Progenitor cell of endocrine pancreas (in vitro differentiated cells): Measurements from ENCODE around the gene RPA1. TPM values are rescaled to one million over a fixed set of nuclear protein-coding genes. Genes with fewer than 3 reads are reported as not detected.

Experiments
- DNase-seq: peaks from one replicate; pipeline ENCODE4 v3.0.0; 2021; ENCODE audit warnings: low spot score; ENCODE audit not compliant: unreplicated experiment
- H3K27ac Mint-ChIP-seq: 2 replicates; pipeline ENCODE4 v1.8.0; 2021; ENCODE audit warnings: mild to moderate bottlenecking, moderate library complexity, mixed read lengths
- H3K27me3 Mint-ChIP-seq: 2 replicates; pipeline ENCODE4 v1.8.0; 2021; ENCODE audit warnings: mixed read lengths
- H3K36me3 Mint-ChIP-seq: 2 replicates; pipeline ENCODE4 v1.8.0; 2022; ENCODE audit warnings: mixed read lengths; ENCODE audit not compliant: insufficient read depth
- H3K4me1 Mint-ChIP-seq: 2 replicates; pipeline ENCODE4 v1.8.0; 2021; ENCODE audit warnings: low read depth, mixed read lengths
- H3K4me3 Mint-ChIP-seq: 2 replicates; pipeline ENCODE4 v1.8.0; 2021; ENCODE audit warnings: low read depth, mild to moderate bottlenecking, moderate library complexity, mixed read lengths
- H3K9me3 Mint-ChIP-seq: 2 replicates; pipeline ENCODE4 v1.8.0; 2021; ENCODE audit warnings: low read depth, mixed read lengths
- total RNA-seq: library from RNA; stranded (reverse); gene quantifications from 2 replicates; pipeline ENCODE4 v1.2.1, GENCODE V29; 2021
- TF ChIP-seq, protein P1 (sequence below): fragments of 200-600 bp; sonication (generic); IDR thresholded peaks from one replicate; pipeline ENCODE4 v1.5.0; 2021; ENCODE audit warnings: antibody characterized with exemption, mild to moderate bottlenecking; ENCODE audit not compliant: unreplicated experiment

The RPA1 gene
- total RNA-seq, 1 donor from 2014 or later = 119 TPM

DNA sequence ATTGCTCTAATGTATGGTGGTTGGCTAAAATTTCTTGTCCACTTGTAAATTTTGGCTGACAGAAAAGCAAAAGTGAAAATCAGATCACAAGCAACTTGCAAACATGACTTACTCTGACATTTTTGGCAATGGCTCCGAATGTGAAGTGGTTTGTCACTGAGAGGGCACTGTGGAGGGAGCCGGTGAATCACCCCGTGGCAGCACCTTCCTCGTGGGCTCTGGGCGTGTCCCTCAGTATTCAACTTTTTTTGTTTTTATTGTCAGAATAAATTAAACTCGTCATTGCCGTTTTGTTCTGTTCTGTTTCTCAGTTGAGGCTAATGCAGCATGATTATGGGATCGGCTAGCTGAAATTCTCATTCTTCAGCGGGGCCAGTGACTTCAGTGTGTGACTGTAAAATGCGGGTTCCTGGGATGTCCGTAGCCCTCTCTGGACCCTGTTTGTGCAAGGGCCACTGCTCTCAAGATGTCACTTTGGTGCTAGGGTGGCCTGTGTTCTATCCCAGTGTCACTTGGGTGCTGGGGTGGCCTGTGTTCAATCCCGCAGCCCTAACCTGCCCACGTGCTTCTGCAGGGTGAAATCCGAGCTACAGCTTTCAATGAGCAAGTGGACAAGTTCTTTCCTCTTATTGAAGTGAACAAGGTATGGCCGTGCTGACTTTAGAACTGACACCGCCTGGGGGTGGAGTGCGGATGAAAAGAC lies 48.8 kb downstream of the RPA1 start:
- Mint-ChIP-seq H3K4me1 (peaks cover 3% of the 10 kb centered on the region), H3K9me3 (no peaks in the 10 kb centered on the region), H3K27ac (no peak overlapping the region), H3K36me3 (peaks cover 28% of the 10 kb centered on the region), H3K27me3 (no peaks in the 10 kb centered on the region), H3K4me3 (no peak overlapping the region)
- DNase-seq = no peak
- TF ChIP-seq, protein P1, sequence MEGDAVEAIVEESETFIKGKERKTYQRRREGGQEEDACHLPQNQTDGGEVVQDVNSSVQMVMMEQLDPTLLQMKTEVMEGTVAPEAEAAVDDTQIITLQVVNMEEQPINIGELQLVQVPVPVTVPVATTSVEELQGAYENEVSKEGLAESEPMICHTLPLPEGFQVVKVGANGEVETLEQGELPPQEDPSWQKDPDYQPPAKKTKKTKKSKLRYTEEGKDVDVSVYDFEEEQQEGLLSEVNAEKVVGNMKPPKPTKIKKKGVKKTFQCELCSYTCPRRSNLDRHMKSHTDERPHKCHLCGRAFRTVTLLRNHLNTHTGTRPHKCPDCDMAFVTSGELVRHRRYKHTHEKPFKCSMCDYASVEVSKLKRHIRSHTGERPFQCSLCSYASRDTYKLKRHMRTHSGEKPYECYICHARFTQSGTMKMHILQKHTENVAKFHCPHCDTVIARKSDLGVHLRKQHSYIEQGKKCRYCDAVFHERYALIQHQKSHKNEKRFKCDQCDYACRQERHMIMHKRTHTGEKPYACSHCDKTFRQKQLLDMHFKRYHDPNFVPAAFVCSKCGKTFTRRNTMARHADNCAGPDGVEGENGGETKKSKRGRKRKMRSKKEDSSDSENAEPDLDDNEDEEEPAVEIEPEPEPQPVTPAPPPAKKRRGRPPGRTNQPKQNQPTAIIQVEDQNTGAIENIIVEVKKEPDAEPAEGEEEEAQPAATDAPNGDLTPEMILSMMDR = no peak

DNA sequence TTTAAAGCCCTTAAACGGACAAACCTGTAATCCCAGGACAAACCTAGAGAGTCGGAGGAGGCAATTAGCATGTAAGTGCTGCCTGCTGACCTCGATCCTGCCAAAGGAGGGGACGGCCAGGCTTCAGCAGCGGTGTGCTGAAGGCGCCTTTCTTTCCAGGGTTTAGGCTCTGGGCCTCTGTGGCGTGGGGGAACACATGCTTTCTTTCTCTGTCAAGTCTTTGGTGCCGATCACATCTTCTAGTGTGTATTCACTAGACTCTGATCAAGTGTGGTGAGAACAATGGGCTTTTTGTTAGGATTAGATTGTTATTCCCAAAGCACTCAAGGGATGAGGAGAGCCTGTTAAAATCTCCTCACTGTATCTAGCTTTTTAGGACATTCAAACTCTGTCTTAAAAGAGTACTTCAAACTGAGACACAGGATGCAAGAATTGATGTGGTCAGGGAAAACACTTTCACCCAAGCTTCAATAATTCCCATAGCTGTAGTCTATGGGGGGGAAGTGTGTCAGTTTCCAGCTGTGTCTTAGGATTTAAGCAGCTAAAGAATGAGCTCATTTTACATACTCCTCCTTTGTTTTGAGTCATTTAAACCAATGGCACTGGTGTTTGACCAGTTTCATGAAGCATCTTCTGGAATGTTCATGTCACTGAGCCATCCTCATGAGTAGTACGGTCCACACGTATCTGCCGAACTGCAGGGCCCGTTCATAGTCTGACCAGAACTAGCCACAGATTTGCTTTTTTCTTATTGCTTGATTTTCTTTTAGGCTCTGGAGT lies 51.2 kb downstream of the RPA1 start:
- Mint-ChIP-seq H3K27me3 (no peaks in the 10 kb centered on the region), H3K4me3 (no peak overlapping the region), H3K36me3 (peaks cover 48% of the 10 kb centered on the region), H3K9me3 (peaks cover 11% of the 10 kb centered on the region), H3K4me1 (no peaks in the 10 kb centered on the region), H3K27ac (no peak overlapping the region)
- no peak for DNase-seq
- TF ChIP-seq, protein P1 = no peak

DNA sequence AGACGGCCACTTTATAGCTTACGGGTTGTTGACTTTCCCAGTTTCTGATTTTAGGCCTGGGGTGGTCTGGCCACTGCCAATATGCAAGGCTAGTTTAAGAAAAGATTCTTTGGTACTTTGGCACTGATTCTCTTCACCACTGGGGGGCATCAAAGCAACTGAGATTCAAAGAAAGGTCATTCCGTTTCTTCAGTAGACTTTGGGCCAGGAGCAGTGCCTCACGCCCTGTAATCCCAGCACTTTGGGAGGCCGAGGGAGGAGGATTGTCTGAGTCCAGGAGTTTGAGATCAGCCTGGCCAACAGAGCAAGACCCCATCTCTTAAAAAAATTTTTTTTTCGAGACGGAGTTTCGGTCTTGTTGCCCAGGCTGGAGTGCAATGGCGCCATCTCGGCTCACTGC lies 53.0 kb downstream of the RPA1 start:
- H3K9me3 Mint-ChIP-seq = peaks cover 12% of the 10 kb centered on the region
- peaks cover 47% of the 10 kb centered on the region for H3K36me3 Mint-ChIP-seq
- H3K4me1 Mint-ChIP-seq = no peaks in the 10 kb centered on the region
- no peak overlapping the region for H3K27ac Mint-ChIP-seq
- H3K27me3 Mint-ChIP-seq = no peaks in the 10 kb centered on the region
- no peak overlapping the region for H3K4me3 Mint-ChIP-seq
- no peak for DNase-seq
- TF ChIP-seq, protein P1 = peak; percentile 58

DNA sequence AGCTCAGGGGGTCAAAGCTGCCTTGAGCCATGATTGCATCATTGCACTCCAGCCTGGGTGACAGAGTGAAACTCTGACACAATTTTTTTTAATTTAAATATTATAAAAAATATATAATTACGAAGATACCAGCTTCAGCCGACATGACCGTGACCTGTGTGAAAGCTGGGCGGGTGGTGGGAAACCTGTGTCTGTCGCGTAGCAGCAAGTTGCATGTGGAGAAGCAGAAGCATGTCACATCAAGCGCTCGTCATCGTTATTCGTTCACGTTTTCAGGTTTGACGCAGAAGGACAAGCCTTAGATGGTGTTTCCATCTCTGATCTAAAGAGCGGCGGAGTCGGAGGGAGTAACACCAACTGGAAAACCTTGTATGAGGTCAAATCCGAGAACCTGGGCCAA lies 53.7 kb downstream of the RPA1 start:
- Mint-ChIP-seq H3K4me1 (no peaks in the 10 kb centered on the region), H3K27ac (no peak overlapping the region), H3K27me3 (no peaks in the 10 kb centered on the region), H3K9me3 (peaks cover 12% of the 10 kb centered on the region), H3K36me3 (peaks cover 52% of the 10 kb centered on the region), H3K4me3 (no peak overlapping the region)
- TF ChIP-seq, protein P1 = no peak
- DNase-seq = no peak

DNA sequence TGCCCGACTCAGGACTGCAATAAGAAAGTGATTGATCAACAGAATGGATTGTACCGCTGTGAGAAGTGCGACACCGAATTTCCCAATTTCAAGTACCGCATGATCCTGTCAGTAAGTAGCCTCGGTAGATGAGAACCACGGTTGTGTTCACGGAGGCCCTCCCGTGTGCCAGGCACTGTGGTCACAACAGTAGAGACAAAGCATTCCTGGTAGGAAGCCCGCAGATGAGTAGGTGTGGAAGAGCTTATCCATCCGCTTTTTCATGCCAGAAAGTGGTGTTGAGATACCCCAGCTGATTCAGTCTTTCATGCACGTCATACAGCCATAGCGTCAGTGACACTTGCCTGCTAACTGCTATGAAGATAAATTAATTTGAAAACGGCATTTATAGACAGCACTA lies 58.9 kb downstream of the RPA1 start:
- peaks cover 12% of the 10 kb centered on the region for H3K9me3 Mint-ChIP-seq
- no peak overlapping the region for H3K4me3 Mint-ChIP-seq
- TF ChIP-seq, protein P1 = no peak
- no peaks in the 10 kb centered on the region for H3K27me3 Mint-ChIP-seq
- DNase-seq = no peak
- H3K4me1 Mint-ChIP-seq = no peaks in the 10 kb centered on the region
- H3K27ac Mint-ChIP-seq = no peak overlapping the region
- H3K36me3 Mint-ChIP-seq = peaks cover 56% of the 10 kb centered on the region
